HFF-Myc (cell line): ENCODE data around the gene ABCC12.

ENCODE experiments used
- DNase-seq: peaks from one replicate; pipeline ENCODE4 v3.0.0-alpha.2; 2011; ENCODE audit warnings: low read depth; ENCODE audit errors: extremely low read depth
- H3K4me3 ChIP-seq: replicated peaks from 2 replicates; pipeline ENCODE4 v1.5.1; 2011; ENCODE audit warnings: low read depth, mild to moderate bottlenecking, control low read depth, low read length
- TF ChIP-seq, protein P1 (sequence below): IDR thresholded peaks from 2 replicates; pipeline ENCODE4 v1.5.1; 2012; ENCODE audit warnings: mild to moderate bottlenecking, low read depth, low read length, control low read depth; ENCODE audit errors: missing control alignments

Gene ABCC12

DNA sequence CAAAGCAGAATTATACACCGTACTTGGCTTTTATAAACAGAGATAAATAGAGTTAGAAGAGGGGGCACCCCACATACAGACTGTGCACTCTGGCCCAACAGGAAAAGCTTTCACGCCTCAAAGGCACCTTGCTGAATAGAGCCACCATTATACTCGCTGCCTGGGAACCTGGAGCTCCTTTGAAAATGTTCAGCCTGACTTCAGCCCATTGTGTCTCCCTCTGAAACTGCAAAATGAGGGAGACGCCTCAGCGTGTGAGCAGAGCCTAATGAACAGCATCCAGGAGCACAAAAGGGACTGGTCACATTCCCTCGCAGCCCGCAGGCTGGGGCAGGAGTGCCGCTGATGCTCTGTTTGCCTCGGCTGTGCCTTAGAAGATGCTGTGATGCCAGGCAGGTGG lies 46.3 kb downstream of the ABCC12 start:
- no peak for DNase-seq
- no peak overlapping the region for H3K4me3 ChIP-seq

GRCh38 chr16:48106446-48106845 lies 49.3 kb downstream of the ABCC12 start:
- DNase-seq = no peak
- TF ChIP-seq, protein P1, sequence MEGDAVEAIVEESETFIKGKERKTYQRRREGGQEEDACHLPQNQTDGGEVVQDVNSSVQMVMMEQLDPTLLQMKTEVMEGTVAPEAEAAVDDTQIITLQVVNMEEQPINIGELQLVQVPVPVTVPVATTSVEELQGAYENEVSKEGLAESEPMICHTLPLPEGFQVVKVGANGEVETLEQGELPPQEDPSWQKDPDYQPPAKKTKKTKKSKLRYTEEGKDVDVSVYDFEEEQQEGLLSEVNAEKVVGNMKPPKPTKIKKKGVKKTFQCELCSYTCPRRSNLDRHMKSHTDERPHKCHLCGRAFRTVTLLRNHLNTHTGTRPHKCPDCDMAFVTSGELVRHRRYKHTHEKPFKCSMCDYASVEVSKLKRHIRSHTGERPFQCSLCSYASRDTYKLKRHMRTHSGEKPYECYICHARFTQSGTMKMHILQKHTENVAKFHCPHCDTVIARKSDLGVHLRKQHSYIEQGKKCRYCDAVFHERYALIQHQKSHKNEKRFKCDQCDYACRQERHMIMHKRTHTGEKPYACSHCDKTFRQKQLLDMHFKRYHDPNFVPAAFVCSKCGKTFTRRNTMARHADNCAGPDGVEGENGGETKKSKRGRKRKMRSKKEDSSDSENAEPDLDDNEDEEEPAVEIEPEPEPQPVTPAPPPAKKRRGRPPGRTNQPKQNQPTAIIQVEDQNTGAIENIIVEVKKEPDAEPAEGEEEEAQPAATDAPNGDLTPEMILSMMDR = no peak
- no peak overlapping the region for H3K4me3 ChIP-seq

More for the DNA sequence above, 46.3 kb downstream of the ABCC12 start:
- TF ChIP-seq, protein P1 = no peak
